ENCODE data around the gene FRRS1L.

The FRRS1L gene

GRCh38 chr9:109097146-109097545 lies 69.9 kb downstream of the FRRS1L start:
- Histone ChIP-seq H3K36me3 (ENCODE audit: insufficient read depth) (no peaks in the 10 kb centered on the region), H4K20me1 (ENCODE audit: insufficient read depth) (peaks cover 17% of the 10 kb centered on the region), H3K4me3 (IDR thresholded peaks at IDR 0.05; ENCODE audit: insufficient read depth, low read depth, low read length) (no peak overlapping the region), H3K79me2 (ENCODE audit: insufficient read depth, low read depth) (peaks cover 47% of the 10 kb centered on the region), H3K4me2 (peak overlapping the region; percentile 62; the same call in 1 of the 2 replicates), H3K27ac (no peak overlapping the region; the same call in 1 of the 2 replicates), H3K4me1 (ENCODE audit: low read depth, poor library complexity, severe bottlenecking) (peaks cover 58% of the 10 kb centered on the region), H3K9ac (no peak overlapping the region), H3K27me3 (ENCODE audit: insufficient read depth, low read depth) (no peaks in the 10 kb centered on the region), H2AFZ (ENCODE audit: low read depth) (no peak overlapping the region)
- TF ChIP-seq CTCF (conservative IDR thresholded peaks at IDR 0.05; ENCODE audit: low read depth, low read length), result no peak

GRCh38 chr9:109095321-109095720 lies 71.7 kb downstream of the FRRS1L start:
- Histone ChIP-seq H3K79me2 (ENCODE audit: insufficient read depth, low read depth) (peaks cover 47% of the 10 kb centered on the region), H3K27ac (no peak overlapping the region), H3K4me2 (no peak overlapping the region), H3K27me3 (ENCODE audit: insufficient read depth, low read depth) (no peaks in the 10 kb centered on the region), H3K36me3 (ENCODE audit: insufficient read depth) (no peaks in the 10 kb centered on the region; the same call in 1 of the 2 replicates), H3K4me1 (ENCODE audit: low read depth, poor library complexity, severe bottlenecking) (peaks cover 40% of the 10 kb centered on the region), H4K20me1 (ENCODE audit: insufficient read depth) (peaks cover 5% of the 10 kb centered on the region; the same call in 1 of the 2 replicates), H2AFZ (ENCODE audit: low read depth) (no peak overlapping the region), H3K9ac (no peak overlapping the region), H3K4me3 (IDR thresholded peaks at IDR 0.05; ENCODE audit: insufficient read depth, low read depth, low read length) (no peak overlapping the region)
- no peak for TF ChIP-seq CTCF (conservative IDR thresholded peaks at IDR 0.05; ENCODE audit: low read depth, low read length)

GRCh38 chr9:109094268-109094667 lies 72.8 kb downstream of the FRRS1L start:
- no peak overlapping the region for H3K4me2 ChIP-seq
- no peak overlapping the region for H2AFZ ChIP-seq (ENCODE audit: low read depth)
- TF ChIP-seq CTCF (conservative IDR thresholded peaks at IDR 0.05; ENCODE audit: low read depth, low read length), result no peak
- no peaks in the 10 kb centered on the region; the same call in 1 of the 2 replicates for H4K20me1 ChIP-seq (ENCODE audit: insufficient read depth)
- no peaks in the 10 kb centered on the region; the same call in 1 of the 2 replicates for H3K36me3 ChIP-seq (ENCODE audit: insufficient read depth)
- no peak overlapping the region for H3K4me3 ChIP-seq (IDR thresholded peaks at IDR 0.05; ENCODE audit: insufficient read depth, low read depth, low read length)
- H3K9ac ChIP-seq, result no peak overlapping the region
- no peak overlapping the region for H3K27ac ChIP-seq
- peaks cover 40% of the 10 kb centered on the region for H3K79me2 ChIP-seq (ENCODE audit: insufficient read depth, low read depth)
- peaks cover 30% of the 10 kb centered on the region for H3K4me1 ChIP-seq (ENCODE audit: low read depth, poor library complexity, severe bottlenecking)
- no peaks in the 10 kb centered on the region for H3K27me3 ChIP-seq (ENCODE audit: insufficient read depth, low read depth)

DNA sequence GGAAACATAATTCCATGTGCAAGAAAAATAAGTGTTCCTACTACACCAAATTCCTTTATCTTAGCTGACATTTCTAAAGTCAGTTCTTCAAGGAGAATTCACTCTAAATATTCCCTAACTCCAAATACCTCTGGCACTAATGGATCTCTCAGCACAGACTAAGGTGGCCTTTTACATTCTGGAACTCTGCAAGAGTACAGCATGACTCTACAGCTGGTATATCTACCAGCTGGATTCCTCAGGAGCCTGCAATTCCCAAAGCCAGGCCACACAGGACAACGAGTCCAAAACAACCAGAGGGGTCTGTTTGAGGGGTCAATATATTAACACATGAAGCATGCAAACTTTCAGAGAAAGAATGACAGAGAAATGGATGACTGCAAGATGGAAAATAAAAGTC lies 74.5 kb downstream of the FRRS1L start:
- peaks cover 13% of the 10 kb centered on the region for H3K4me1 ChIP-seq (ENCODE audit: low read depth, poor library complexity, severe bottlenecking)
- no peak for TF ChIP-seq CTCF (conservative IDR thresholded peaks at IDR 0.05; ENCODE audit: low read depth, low read length)
- no peaks in the 10 kb centered on the region; the same call in 1 of the 2 replicates for H3K36me3 ChIP-seq (ENCODE audit: insufficient read depth)
- H2AFZ ChIP-seq (ENCODE audit: low read depth), result no peak overlapping the region
- H3K4me2 ChIP-seq, result no peak overlapping the region
- H3K27me3 ChIP-seq (ENCODE audit: insufficient read depth, low read depth), result no peaks in the 10 kb centered on the region
- no peak overlapping the region for H3K27ac ChIP-seq
- peaks cover 25% of the 10 kb centered on the region for H3K79me2 ChIP-seq (ENCODE audit: insufficient read depth, low read depth)
- H3K9ac ChIP-seq, result no peak overlapping the region
- no peaks in the 10 kb centered on the region for H4K20me1 ChIP-seq (ENCODE audit: insufficient read depth)
- no peak overlapping the region for H3K4me3 ChIP-seq (IDR thresholded peaks at IDR 0.05; ENCODE audit: insufficient read depth, low read depth, low read length)

Measured in KMS-11 (cell line).